ENCODE measurements around the gene IVD.

The IVD gene

DNA sequence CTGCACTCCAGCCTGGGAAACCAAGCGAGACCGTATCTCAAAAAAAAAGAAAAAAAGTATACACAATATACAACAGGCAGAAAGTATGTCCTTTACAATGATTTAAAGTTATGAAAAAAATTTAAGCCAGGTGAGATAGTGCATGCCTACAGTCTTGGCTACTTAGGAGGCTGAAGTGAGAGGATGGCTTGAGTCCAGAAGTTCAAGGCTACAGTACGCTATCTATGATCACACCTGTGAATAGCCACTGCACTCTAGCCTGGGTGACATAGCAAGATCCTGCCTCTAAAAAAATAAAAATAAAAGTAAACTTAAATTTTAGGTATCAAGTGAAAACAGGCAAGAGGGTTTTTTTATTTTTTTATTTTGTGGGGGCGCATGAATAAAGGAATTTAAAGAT is 26.2 kb upstream of the IVD start:
- no peak for DNase-seq

DNA sequence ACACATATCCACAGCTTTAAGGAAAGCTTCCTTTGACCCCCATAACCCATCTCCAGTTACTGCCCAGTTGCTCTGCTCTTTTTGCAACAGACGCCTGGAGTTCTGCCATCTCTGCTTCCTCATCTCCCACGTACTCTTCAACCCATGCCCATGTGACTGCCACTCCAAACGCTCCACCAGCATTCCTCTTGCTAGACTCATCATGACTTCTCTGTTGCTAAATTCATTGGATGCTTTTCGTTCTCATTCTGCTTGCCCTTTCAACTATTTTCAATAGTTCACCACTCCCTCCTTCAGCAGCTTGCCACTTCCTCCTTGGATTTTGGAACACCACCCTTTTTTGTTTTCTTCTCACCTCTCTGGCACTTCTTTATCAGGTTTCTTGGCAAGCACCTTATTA is 25.7 kb upstream of the IVD start:
- no peak for DNase-seq

DNA sequence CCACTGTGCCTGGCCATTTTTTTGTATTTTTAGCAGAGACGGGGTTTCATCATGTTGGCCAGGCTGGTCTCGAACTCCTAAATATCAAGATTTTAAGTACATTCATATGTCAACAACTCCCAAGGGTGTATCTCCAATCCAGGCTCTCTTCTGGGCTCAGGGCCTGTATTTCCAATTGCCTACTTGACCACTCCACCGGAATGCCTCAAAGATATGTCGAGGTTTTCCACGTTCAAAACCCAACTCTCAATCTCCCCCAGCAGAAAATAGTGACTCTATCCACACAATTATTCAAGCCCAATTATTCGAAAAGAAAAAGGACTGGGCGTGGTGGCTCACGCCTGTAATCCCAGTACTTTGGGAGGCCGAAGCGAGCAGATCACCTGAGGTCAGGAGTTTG is 25.0 kb upstream of the IVD start:
- no peak for DNase-seq

DNA sequence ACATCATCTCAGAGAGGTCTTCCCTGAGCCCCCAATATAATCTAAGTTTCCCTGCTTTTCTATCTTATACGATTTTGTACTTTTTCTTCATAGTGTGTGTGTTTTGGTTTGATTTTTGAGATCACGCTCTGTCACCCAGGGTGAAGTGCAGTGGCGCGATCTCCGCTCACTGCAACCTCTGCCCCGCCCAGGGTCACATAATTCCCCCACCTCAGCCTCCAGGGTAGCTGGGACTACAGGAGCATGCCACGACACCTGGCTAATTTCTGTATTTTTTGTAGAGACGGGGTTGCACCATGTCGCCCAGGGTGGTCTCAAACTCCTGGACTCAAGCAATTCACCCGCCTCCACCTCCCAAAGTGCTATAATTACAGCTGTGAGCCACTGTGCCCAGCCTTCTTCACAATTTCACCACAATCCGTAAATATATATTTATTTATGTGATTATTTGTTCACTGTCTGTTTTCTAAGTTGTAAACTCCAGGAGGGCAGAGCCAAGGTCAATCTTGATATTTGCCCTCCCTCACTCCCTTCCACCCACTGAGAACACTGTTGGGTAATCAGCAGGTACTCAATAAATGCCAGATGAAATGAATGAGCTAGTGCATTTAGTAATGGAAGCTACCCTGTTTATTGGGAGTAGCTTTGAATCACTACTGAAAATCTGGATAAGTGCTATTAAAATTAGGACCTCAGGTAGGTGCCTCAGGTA is 23.6 kb upstream of the IVD start:
- DNase-seq, result no peak

DNA sequence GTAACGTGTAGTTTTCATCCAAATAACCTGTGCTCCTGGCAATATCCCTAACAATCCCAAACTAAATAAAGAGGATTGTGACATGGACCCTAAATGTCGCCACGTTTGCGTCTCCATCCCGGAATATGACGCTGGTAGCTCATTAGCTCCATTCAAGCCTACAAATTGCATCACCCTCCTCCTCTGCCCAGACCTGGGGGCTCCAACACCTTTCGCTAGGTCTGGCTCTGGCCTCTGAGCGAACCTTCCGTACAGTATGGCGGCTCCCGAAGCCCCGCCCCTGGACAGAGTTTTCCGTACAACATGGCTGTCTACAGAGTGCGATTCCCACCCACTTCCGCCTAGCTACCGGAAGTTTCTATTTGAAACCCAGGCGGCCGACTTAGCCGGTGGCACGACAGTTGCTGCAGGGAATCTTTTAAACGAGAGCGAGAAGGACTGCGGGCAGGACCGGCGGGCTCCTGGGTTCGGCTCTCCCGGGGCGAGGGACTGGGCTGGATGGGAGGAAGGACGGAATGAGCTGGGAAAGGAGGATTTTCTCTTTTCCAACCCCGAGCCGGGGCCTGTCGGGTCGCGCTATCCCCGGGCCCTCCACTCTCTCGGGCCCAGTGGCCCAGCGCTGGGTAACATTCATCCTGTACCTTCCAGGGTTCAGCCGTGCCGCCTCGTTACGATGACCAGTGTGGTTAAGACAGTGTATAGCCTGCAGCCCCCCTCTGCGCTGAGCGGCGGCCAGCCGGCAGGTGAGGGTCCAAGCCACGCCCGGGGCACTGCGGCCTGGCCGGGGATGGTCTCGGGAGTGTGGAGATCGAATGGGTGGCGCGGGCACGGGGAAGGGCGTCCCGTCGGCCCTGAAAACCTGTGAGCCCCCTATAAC is 22.8 kb upstream of the IVD start, which contains the start of gene KNSTRN:
Gene KNSTRN, plus strand, starts transcription at position 142 of the 877 bp plus-strand sequence. Its CDS starts 115 bp downstream, at position 257.
- DNase-seq, result peak; percentile 86

DNA sequence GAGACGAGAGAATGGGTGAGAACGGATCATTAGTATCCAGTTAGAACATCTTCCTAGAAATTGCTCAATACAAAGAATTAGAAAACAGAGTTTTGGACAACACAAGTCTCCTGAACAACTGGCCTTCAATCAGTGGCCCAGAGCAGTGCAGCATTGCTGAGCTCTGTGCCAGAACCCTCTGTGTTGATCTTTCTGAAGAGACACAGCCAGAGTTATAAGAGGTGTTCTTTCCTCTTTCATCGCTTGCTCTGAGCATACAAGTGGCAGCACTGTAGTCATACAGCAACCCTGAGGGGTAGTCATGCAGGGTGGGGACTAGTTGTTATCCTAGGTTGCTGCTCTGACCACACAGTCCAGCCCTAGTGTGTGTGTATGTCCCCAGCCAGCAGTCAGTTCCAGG is 19.1 kb upstream of the IVD start:
- DNase-seq, result no peak

DNA sequence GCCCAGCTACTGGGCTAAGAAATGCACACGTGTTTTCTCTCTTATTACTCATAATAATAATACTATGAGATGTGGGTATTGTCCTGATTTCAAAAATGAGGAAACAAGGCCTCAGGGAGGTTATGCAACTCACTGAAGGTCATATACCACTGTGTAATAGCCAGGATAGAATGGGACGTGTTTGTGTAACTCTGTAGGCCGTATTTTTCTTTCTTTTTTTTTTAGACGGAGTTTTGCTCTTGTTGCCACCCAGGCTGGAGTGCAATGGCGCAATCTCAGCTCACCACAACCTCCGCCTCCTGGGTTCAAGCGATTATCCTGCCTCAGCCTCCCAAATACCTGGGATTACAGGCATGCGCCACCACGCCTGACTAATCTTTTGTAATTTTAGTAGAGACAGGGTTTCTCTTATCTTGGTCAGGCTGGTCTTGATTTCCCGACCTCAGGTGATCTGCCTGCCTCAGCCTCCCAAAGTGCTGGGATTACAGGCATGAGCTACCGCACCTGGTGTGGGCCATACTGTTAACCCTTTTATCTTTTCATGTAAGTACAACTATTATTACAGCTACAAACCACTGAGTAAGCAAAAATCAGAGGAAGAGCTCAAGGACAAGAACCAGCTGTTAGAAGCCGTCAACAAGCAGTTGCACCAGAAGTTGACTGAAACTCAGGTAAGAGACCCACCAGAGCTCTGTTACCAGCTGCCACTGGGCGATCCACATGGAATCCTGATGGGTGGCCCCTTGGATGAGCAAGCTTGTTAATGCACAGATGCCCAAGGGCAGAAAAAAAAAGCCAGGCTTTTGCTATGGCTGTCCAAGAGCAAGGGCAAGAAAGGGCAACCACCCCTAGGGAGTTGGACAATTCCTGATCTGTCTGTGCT is 16.4 kb upstream of the IVD start:
- DNase-seq, result no peak

DNA sequence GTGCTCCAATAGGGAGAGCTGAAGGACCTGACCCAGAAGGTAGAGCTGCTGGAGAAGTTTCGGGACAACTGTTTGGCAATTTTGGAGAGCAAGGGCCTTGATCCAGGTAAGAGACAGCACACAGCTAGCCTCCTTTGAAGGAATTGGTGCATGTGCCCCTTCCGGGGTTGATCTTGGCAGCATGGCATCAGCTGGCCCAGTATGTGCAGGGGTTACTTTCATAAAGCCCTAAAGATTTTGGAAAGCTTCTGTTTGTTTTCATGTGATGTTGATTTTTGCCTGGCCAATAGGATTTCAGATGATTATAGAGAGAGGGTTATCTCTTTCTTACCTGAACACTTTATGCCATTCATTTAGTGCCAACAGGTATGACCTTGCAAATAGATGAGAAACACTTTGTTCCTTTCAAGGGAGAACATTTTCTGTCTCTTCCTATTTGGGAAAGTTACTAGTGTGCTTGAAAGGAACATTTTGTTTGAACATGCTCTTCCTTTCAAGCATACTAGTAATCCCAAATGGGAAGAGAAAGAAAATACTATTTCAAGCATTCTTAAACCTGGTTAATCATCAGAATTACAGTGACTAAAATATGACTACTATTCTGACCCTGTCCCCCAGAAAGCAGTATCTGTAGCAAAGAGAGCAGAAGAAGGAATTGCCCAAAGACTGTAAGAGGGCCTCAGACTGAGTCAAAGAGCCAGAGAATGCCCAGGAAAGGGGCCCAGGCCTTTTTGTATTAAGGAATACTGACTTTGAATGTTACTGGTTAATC is 15.6 kb upstream of the IVD start:
- DNase-seq, result no peak

DNA sequence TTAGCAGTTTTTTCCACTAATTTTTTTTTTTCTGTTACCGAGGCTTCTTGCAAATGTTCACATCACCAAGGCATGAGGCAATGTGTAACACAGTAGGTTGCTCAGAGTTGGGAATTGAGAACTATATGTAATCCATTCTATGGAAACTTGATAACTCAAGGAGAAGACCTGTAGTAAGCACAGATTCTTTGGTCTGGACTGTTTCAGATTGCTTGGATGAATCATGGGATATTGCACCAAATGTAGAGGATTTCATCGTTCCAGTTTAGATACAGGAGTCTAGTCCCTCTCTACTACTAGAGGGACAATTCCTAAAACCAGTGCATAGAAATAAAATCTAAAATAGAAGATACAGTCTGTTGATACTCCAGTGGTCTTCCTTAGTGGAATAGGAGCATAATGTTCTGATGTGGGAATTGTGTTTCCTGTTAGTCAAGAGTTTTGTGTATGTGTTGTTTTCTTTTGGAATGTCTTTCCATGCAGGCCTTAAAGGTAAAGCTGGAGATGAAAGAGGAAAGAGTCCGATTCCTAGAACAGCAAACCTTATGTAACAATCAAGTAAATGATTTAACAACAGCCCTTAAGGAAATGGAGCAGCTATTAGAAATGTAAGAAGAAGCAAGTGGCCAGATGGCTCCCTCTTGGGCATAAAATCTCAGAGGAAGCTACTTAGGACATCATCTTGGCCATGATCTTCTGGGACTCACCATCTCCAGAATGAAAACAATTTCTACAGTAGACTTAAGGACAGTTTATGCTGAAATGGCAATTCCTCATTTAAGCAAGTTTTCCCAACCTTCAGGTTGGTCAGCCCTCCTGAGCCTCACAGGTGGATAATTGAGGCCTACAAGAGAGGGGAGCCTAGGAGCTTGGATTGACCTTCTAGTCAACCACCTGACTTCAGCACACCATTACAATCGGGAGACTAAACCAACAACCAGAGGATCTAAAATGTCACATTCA is 12.3 kb upstream of the IVD start:
- no peak for DNase-seq

DNA sequence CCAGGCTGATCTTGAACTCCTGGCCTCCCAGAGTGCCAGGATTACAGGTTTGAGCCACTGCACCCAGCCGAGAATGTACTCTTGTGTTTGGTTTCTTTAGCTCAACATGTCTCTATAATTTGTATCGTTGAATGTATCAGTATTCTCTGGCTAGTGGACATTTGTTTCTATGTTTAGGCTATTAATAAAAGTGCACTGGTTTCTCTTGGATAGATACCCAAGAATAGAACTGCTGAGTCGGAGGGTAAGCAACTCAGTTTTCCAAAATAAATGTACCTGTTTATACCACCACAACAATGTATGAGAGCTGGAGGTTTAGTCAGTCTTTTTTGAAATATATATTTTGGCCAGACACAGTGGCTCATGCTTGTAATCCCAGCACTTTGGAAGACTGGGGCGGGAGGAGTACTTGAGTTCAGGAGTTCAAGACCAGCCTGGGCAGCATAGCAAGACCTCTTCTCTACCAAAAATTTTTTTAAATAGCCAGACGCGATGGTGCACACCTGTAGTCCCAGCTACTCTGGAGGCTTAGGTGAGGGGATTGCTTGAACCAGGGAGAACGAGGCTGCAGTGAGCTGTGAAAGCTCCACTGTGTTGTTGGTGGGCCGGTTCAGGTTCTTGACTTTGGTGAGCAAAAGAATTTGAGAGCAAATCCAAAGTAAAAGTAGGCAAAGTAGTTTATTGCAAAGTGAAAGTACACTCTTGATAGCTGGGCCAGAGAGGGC is 7.7 kb upstream of the IVD start:
- no peak for DNase-seq

DNA sequence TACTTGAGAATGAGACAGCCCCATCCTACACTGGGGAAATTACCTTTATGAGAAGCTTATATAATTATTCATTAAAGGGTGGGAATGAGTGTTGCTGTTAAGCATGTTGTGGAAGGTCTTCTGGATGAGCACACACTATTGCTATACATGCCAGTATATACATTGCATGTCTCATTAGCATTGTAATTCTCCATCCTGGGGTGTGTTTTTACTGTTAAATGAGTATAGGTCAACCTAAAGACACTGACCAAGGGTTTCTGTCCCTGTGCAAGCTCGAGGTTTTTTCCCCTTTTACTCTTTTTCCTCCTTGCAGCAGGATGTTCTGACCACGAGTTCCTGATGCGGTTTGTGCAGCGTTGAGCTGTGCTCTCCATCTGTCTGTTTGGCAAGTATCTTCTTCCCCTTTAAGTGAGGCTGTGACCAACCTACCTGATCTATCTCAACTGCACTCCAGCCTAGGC is 7.2 kb upstream of the IVD start:
- no peak for DNase-seq

DNA sequence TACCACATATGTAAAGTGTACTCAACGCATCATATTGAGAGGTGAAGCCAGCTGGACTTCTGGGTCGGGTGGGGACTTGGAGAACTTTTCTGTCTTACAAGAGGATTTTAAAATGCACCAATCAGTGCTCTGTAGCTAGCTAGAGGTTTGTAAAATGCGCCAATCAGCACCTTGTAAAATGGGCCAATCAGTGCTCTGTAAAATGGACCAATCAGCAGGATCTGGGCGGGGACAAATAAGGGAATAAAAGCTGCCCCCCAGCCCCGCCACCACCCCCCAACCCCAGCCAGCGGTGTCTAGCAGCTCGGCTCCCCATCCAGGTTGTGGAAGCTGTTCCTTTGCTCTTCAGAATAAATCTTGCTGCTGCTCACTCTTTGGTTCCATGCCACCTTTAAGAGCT is 6.2 kb upstream of the IVD start:
- no peak for DNase-seq

DNA sequence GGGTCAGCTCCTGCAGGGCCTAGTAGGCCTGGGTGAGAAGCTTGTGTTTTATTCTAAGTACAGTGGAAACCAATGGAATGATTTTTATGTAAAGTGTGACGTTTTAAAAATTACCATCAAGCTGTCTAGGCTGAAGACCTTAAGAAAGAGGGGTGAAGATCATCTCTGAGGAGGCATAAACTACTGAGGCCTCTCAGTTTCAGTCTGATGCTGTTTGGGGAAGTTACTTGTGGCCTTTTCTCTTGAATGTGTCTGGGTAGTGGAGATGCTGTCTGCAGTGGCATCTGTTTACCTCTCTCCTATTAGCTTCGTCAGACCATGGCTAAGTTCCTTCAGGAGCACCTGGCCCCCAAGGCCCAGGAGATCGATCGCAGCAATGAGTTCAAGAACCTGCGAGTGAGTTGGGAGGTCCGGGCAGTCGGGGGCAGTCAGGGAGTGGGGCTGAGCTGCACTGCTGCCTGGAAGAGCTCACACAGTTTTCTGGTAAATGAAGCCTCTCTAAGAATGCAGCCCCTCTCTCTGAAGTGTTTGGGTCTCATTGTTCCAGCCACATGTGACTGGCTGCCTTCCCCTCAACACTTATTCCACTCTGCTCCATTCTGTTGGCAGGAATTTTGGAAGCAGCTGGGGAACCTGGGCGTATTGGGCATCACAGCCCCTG is 1.9 kb downstream of the IVD start:
- no peak for DNase-seq

DNA sequence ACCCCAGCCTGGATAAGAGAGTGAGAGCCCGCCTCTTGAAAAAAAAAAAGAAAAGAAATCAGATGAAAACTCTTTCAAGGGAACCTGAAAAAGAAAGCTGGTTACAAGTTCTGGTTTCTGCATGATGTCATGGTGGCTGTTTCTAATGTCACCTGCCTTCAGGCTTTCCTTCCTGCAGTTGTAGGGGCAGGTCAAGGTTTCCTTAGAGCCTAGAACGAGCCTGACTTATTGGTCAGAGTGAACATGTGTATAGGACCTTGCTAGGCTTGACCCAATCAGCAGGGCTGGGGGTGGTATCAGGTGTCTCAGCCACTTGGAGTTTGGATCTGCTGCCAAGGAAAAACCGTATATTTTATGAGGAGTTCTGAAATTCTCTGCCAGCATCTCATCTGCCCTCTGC is 3.8 kb downstream of the IVD start:
- DNase-seq, result no peak

DNA sequence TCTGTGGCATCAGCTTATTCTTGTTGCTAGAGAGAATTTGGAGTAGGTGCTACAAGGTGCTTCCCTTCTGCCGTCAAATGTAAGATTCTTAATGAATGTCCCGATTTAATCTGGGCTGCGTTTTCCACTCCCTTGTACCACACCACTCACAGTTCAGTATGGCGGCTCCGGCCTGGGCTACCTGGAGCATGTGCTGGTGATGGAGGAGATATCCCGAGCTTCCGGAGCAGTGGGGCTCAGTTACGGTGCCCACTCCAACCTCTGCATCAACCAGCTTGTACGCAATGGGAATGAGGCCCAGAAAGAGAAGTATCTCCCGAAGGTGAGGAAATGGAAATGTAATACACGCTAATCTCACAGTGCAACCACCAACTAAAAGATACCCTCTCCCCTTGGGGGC is 4.9 kb downstream of the IVD start:
- DNase-seq, result no peak

DNA sequence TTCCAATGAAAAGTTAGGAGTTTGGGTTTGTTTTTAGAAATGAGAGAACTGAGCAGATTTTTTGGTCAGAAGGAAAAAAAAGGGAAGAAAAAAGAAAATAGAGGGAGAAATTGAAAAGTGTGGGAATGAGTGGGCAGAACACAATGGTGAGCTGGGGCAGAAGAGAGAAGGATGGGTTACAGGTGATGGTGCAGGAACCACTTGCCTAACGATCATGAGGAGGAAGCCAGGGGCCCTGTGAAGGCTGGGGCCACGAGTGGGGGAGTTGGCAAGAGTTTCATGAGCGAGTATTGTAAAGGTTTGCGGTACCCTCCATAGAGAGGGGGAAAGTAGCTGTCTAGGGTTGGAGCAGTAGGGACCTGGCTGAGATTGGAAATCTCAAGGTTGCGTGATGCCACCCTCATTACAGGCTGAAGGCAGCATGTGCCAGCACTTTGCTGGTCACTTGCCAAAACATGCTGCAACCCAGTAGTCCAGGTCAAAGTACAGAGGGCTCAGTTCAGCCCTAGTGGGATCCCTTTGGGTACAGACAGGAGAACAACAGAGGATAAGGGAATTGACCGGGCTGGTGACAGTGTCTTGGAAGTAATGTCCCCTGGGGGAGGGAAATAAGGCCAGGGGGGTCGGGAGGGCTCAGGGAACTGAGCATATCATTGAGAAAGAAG is 6.6 kb downstream of the IVD start:
- DNase-seq, result no peak

DNA sequence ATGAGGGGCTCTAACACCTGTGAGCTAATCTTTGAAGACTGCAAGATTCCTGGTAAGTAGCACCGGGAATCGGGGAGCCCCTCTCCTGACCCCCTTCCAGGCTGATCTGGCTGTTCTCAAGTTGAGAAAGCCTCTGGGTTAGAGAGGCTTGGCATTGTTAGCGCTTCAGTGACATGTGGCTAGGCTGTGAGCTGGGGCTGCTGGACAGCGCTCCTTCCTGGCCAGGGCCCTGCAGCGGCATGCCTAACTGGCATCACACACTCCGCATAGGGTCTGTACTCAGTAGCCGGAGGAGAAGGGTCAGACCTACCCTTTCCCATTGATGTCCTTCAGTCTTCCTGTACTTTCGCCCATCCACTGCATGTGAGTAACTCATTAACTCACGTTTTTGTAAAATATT is 7.4 kb downstream of the IVD start:
- DNase-seq, result no peak

DNA sequence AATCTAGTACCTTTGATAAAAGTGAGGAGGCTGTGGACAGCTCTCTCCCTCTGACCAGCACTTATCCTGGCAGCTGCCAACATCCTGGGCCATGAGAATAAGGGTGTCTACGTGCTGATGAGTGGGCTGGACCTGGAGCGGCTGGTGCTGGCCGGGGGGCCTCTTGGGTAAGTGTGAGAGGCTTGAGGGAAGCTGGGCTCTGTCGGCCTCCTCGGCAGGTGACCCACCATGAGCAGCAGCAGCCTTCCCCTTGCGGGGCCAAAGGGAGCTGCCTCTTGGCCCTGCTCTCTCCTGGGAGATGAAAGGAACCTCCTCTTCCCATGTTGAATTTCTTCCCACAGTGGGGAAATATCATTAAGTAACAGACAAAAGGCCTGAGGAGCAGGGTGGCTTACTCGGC is 9.2 kb downstream of the IVD start:
- DNase-seq, result no peak

DNA sequence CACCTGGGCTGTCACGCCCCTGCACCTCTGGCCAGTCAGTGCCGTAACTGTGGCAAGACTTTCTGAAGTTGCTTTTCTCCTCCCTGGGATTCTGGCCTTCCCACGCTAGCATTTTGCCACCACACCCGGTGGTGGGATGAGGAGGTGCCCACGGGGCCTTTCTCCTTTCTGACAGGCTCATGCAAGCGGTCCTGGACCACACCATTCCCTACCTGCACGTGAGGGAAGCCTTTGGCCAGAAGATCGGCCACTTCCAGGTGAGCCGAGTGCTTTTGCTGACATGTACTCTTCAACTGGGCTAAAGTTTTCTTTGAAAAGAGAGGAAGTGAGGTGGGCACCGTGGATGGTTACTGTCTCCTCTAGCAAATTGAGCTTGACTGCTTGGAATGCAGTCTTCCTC is 9.6 kb downstream of the IVD start:
- no peak for DNase-seq

Data from activated effector memory CD4-positive, alpha-beta T cell treated with Interleukin-2 at 50 U/mL for 16 hours (primary cell).